BJ (cell line): ENCODE measurements around the gene PUS1. TPM values are rescaled to one million over a fixed set of nuclear protein-coding genes. Genes with fewer than 3 reads are reported as not detected.

Source experiments
- CTCF ChIA-PET: fragments of 350-600 bp; formaldehyde crosslinking; extraction: SDS; loops from one replicate; lab custom pipeline; 2021; ENCODE audit warnings: antibody characterized with exemption, inconsistent platforms; lab: Yijun Ruan, JAX
- POLR2A ChIA-PET: fragments of 300-600 bp; sonication (Branson Sonifier 250); formaldehyde crosslinking; extraction: SDS; loops from one replicate; lab custom pipeline; 2021; ENCODE audit warnings: antibody characterized with exemption; lab: Charles Lee
- DNase-seq: peaks from one replicate; pipeline ENCODE4 v3.0.0-alpha.2; 2011; ENCODE audit warnings: low read depth
- H3K27me3 ChIP-seq: 2 replicates; pipeline ENCODE4 v1.6.0; 2011; ENCODE audit warnings: low read length; ENCODE audit not compliant: control insufficient read depth, insufficient read depth
- H3K36me3 ChIP-seq: 2 replicates; pipeline ENCODE4 v1.5.1; 2011; ENCODE audit warnings: low read length; ENCODE audit not compliant: control insufficient read depth, insufficient read depth
- H3K4me3 ChIP-seq: 2 replicates; pipeline ENCODE4 v1.5.1; 2011; ENCODE audit warnings: low read depth, mild to moderate bottlenecking, control low read depth, low read length
- polyA plus RNA-seq: library from polyadenylated mRNA; depleted of rRNA; stranded (reverse); fragments of >200 nt; gene quantifications from 2 replicates; pipeline ENCODE4 v1.2.3, GENCODE V29; 2011
- TF ChIP-seq, protein P1 (sequence below): IDR thresholded peaks from 2 replicates; pipeline ENCODE4 v1.5.1; 2011; ENCODE audit warnings: low read depth, mild to moderate bottlenecking, control low read depth, inconsistent platforms, low read length, moderate library complexity; ENCODE audit not compliant: insufficient read depth

The PUS1 gene
- polyA plus RNA-seq, 1 experiment, result 21.2 TPM

DNA sequence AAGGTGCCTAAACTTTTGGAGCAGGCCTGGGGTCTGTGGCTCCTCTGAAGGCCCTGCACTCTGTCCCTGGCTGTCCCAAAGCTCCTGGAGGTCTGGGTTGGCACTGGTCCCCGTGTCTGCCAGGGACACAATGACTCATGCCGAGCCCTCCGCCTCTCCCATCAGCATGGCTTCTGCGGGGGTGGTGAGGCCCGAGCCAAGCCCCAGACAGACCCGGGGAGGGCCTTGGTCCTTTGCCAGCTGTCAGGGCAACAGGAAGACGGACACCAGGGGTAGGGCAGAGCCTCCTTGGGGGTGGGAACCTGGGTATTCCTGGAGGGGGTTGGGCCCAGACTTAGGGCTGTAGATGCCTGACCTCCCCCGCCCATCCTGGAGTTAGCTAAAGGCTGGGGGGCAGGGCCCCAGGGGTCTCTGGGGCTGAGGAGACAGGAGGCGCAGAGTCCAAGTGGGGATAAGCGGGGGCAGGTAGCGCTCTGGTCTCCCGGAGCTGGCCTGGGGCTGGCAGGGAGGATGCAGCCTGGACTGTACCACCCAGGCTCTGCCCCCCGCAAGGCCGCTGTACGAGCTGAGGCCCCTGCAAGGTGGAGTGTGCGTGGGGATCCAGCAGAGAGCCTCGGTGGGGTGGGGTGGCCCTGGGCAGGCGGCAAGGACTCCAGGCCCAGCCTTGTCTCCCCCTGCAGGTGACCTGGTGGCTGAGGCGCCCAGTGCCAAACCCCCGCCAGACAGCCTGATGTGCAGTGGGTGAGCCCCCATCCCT is 16.4 kb upstream of the PUS1 start:
- TF ChIP-seq, protein P1, sequence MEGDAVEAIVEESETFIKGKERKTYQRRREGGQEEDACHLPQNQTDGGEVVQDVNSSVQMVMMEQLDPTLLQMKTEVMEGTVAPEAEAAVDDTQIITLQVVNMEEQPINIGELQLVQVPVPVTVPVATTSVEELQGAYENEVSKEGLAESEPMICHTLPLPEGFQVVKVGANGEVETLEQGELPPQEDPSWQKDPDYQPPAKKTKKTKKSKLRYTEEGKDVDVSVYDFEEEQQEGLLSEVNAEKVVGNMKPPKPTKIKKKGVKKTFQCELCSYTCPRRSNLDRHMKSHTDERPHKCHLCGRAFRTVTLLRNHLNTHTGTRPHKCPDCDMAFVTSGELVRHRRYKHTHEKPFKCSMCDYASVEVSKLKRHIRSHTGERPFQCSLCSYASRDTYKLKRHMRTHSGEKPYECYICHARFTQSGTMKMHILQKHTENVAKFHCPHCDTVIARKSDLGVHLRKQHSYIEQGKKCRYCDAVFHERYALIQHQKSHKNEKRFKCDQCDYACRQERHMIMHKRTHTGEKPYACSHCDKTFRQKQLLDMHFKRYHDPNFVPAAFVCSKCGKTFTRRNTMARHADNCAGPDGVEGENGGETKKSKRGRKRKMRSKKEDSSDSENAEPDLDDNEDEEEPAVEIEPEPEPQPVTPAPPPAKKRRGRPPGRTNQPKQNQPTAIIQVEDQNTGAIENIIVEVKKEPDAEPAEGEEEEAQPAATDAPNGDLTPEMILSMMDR, result no peak
- peaks cover 68% of the 10 kb centered on the region for H3K36me3 ChIP-seq
- H3K27me3 ChIP-seq, result no peaks in the 10 kb centered on the region
- ChIA-PET CTCF (interaction anchor here (1.3 kb wide), 1 partner anchor 10 kb away, joined by 3 read pairs; no protein-coding TSS in a partner anchor), POLR2A (interaction anchor here (0.6 kb wide), 1 partner anchor 45 kb away, joined by 3 read pairs; no protein-coding TSS in a partner anchor)
- DNase-seq, result peak; percentile 49
- H3K4me3 ChIP-seq, result no peak overlapping the region

DNA sequence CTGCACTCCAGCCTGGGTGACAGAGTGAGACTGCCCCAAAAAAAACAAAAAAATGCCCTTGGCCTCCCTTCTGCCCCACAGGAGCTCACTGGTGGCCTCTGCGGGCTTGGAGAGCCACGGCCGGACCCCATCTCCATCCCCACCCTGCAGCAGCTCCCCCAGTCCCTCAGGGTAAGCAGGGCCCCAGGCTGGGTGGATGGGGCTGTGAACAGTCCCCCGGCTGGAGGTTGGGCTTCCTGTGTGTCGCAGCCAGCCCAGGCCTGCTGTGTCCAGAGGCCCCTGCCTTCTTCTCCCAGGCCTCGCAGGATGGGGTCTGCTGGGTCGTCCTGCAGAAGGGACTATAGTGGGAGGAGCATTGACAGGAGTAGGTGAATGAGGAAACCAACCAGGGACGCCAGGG is 15.4 kb upstream of the PUS1 start:
- peaks cover 71% of the 10 kb centered on the region for H3K36me3 ChIP-seq
- TF ChIP-seq, protein P1, result no peak
- no peaks in the 10 kb centered on the region for H3K27me3 ChIP-seq
- no peak overlapping the region for H3K4me3 ChIP-seq
- DNase-seq, result no peak
- CTCF ChIA-PET, result no interaction called here
- POLR2A ChIA-PET, result no interaction called here

DNA sequence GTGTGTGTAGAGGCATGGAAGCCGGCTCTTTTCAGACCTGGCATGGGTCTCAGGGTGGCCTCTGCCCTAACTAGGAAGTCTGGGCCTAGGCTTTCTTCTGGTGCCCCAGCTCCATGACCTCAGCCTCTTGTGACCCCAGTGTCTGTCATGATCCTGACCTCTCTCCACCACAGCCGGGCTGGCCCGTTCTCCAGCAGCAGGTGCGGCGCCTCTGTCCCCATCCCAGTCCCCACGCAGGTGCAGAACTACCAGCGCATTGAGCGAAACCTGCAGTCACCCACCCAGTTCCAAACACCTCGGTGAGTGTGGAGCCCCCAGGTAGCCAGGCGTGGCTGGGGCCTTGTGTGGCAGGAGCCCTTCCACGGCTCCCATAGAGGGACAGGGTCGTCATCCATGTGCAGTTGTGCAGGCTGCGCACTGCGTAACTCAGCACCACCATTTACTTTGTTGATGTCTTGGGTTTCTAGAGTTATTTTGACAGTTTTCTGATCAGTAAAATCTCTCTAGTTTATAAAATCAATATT is 14.8 kb upstream of the PUS1 start:
- peaks cover 70% of the 10 kb centered on the region for H3K36me3 ChIP-seq
- ChIA-PET POLR2A (no interaction called here), CTCF (no interaction called here)
- no peak overlapping the region for H3K4me3 ChIP-seq
- TF ChIP-seq, protein P1, result no peak
- no peaks in the 10 kb centered on the region for H3K27me3 ChIP-seq
- DNase-seq, result no peak

DNA sequence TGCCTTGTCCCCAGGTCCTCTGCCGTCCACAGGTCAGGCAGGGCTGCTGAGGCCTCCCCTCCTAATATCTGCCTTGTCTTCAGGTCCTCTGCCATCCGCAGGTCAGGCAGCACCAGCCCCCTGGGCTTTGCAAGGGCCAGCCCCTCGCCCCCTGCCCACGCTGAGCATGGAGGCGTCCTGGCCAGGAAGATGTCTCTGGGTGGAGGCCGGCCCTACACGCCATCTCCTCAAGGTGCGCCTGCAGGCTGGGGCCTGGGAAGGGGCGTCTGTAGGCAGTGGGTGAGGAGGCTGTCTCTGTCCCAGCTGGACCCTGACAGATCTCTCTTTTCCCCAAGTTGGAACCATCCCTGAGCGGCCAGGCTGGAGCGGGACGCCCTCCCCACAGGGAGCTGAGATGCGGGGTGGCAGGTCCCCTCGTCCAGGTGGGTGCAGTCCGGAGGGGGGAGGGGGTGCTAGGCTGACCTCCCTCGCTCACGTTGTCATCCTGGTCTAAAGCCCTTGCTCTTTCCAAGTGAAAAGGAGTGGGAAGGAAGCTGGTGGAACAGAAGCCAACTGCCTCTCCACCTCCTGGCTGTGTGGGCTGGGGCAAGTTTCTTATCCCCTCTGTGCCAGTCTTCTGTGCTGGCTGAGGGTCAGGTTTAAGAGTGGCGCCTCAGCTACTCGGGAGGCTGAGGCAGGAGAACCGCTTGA is 13.9 kb upstream of the PUS1 start:
- Histone ChIP-seq H3K27me3 (no peaks in the 10 kb centered on the region), H3K4me3 (no peak overlapping the region), H3K36me3 (peaks cover 71% of the 10 kb centered on the region)
- CTCF ChIA-PET, result no interaction called here
- DNase-seq, result no peak
- TF ChIP-seq, protein P1, result no peak
- POLR2A ChIA-PET, result no interaction called here

DNA sequence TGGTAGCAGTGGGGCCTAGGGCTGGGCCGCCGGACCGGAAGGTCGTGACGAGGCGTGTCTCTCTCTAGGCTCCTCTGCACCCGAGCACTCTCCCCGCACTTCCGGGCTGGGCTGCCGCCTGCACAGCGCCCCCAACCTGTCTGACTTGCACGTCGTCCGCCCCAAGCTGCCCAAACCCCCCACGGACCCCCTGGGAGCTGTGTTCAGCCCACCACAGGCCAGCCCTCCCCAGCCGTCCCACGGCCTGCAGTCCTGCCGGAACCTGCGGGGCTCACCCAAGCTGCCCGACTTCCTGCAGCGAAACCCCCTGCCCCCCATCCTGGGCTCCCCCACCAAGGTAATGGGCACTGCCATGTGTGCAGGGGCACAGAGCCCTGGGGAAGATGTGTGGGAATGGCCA is 13.3 kb upstream of the PUS1 start:
- CTCF ChIA-PET, result no interaction called here
- no peak for DNase-seq

More for the DNA sequence above, 13.3 kb upstream of the PUS1 start:
- POLR2A ChIA-PET, result no interaction called here
- TF ChIP-seq, protein P1, result no peak
- H3K36me3 ChIP-seq, result peaks cover 70% of the 10 kb centered on the region
- no peaks in the 10 kb centered on the region for H3K27me3 ChIP-seq
- no peak overlapping the region for H3K4me3 ChIP-seq
